Stimulated activated CD4-positive, alpha-beta T cell treated with anti-CD3 and anti-CD28 coated beads, Interleukin-1b, Interleukin-23, amount 100 ng/mL, for 24 hours (primary cell): ENCODE results near the gene ARFGEF3.

Experiments
- DNase-seq, 4 experiments: peaks; one replicate each; pipeline ENCODE4 v3.0.0-alpha.2; 2020; ENCODE audit warnings: low read depth in 4 of 4, low spot score in 1 of 4

Gene ARFGEF3

GRCh38 chr6:138241381-138241780 lies 79.6 kb downstream of the ARFGEF3 start:
- no peak for DNase-seq

GRCh38 chr6:138241934-138242333 lies 80.2 kb downstream of the ARFGEF3 start:
- DNase-seq, result no peak

GRCh38 chr6:138242987-138243592 lies 81.4 kb downstream of the ARFGEF3 start:
- DNase-seq, result no peak

- DNase-seq, result no peak
These were observed 84.0 kb downstream of the ARFGEF3 start for GRCh38 chr6:138245751-138246150.

GRCh38 chr6:138246650-138247440 lies 85.1 kb downstream of the ARFGEF3 start:
- no peak for DNase-seq

GRCh38 chr6:138248011-138248410 lies 86.3 kb downstream of the ARFGEF3 start:
- no peak for DNase-seq

- DNase-seq, result no peak
These were observed 87.1 kb downstream of the ARFGEF3 start for GRCh38 chr6:138248878-138249277.

GRCh38 chr6:138250053-138250452 lies 88.3 kb downstream of the ARFGEF3 start:
- DNase-seq, result no peak

- DNase-seq, result no peak
These were observed 88.9 kb downstream of the ARFGEF3 start for GRCh38 chr6:138250513-138251247.

- no peak for DNase-seq
These were observed 92.0 kb downstream of the ARFGEF3 start for GRCh38 chr6:138253731-138254130.

GRCh38 chr6:138255443-138255842 lies 93.7 kb downstream of the ARFGEF3 start:
- no peak for DNase-seq

GRCh38 chr6:138257638-138258040 lies 95.9 kb downstream of the ARFGEF3 start:
- DNase-seq, result no peak

GRCh38 chr6:138258197-138258596 lies 96.5 kb downstream of the ARFGEF3 start:
- DNase-seq, result no peak

- DNase-seq, result no peak
These were observed 97.3 kb downstream of the ARFGEF3 start for GRCh38 chr6:138258991-138259390.

GRCh38 chr6:138261116-138261780 lies 99.5 kb downstream of the ARFGEF3 start:
- no peak for DNase-seq

- no peak for DNase-seq
These were observed 102.2 kb downstream of the ARFGEF3 start for GRCh38 chr6:138263963-138264362.

- DNase-seq, result no peak
These were observed 102.7 kb downstream of the ARFGEF3 start for GRCh38 chr6:138264372-138264880.

GRCh38 chr6:138266095-138266494 lies 104.4 kb downstream of the ARFGEF3 start:
- no peak for DNase-seq

GRCh38 chr6:138267971-138268895 lies 106.5 kb downstream of the ARFGEF3 start:
- no peak for DNase-seq

- DNase-seq, result no peak
These were observed 109.7 kb downstream of the ARFGEF3 start for GRCh38 chr6:138271451-138271850.
